NCI-H2196 treated with DMSO at 0.1 percent for 48 hours (cell line): ENCODE data around the gene FAM163B.

Experiments used
- DNase-seq: peaks from one replicate; lab custom pipeline; 2025; ENCODE audit not compliant: unreplicated experiment; lab: John Stamatoyannopoulos, UW

Gene FAM163B

GRCh38 chr9:133583111-133583510, 26.1 kb downstream of the FAM163B start:
- no peak for DNase-seq

- DNase-seq: no peak
Measured at GRCh38 chr9:133582501-133583045, 26.6 kb downstream of the FAM163B start.

GRCh38 chr9:133581513-133582343, 27.5 kb downstream of the FAM163B start:
- DNase-seq: no peak

- DNase-seq: no peak
Measured at GRCh38 chr9:133581011-133581410, 28.2 kb downstream of the FAM163B start.

- no peak for DNase-seq
Measured at GRCh38 chr9:133580419-133580738, 28.8 kb downstream of the FAM163B start.

GRCh38 chr9:133579601-133580418, 29.4 kb downstream of the FAM163B start:
- no peak for DNase-seq

GRCh38 chr9:133578524-133579441, 30.4 kb downstream of the FAM163B start:
- no peak for DNase-seq

- no peak for DNase-seq
Measured at GRCh38 chr9:133577737-133578112, 31.5 kb downstream of the FAM163B start.

- no peak for DNase-seq
Measured at GRCh38 chr9:133576875-133577736, 32.1 kb downstream of the FAM163B start.

GRCh38 chr9:133576031-133576874, 32.9 kb downstream of the FAM163B start:
- no peak for DNase-seq

GRCh38 chr9:133575186-133576030, 33.8 kb downstream of the FAM163B start:
- DNase-seq: no peak

GRCh38 chr9:133574771-133575170, 34.4 kb downstream of the FAM163B start:
- DNase-seq: no peak

- DNase-seq: no peak
Measured at GRCh38 chr9:133573791-133574515, 35.2 kb downstream of the FAM163B start.

- DNase-seq: peak; percentile 23
Measured at GRCh38 chr9:133572821-133573361, 36.3 kb downstream of the FAM163B start.

GRCh38 chr9:133571896-133572595, 37.1 kb downstream of the FAM163B start:
- DNase-seq: no peak

- no peak for DNase-seq
Measured at GRCh38 chr9:133571391-133571890, 37.7 kb downstream of the FAM163B start.
